Right lobe of liver (tissue), 6 donors: ENCODE data around the gene ACTN1. TPM values are rescaled to one million over a fixed set of nuclear protein-coding genes. Genes with fewer than 3 reads are reported as not detected.

Experiments
- ATAC-seq, 4 donors: fragments of 200-7000 bp; cut with Tn5 transposase; one replicate each; pipeline ENCODE4 v1.9.1; 2020; ENCODE audit warnings: mild to moderate bottlenecking in 4 of 4, moderate library complexity in 4 of 4
- DNase-seq, 3 donors: peaks; one replicate each; pipeline ENCODE4 v3.0.0-alpha.2; 2020
- H3K27ac ChIP-seq, 3 donors: fragments of 200-600 bp; one replicate each; pipeline ENCODE4 v1.8.0; 2022
- H3K27me3 ChIP-seq, 2 donors: fragments of 200-600 bp; one replicate each; pipeline ENCODE4 v1.8.0; 2022
- H3K36me3 ChIP-seq, 4 donors: fragments of 200-600 bp; sonication (generic) in 1 of 4; one replicate each; pipeline versions ENCODE4 v1.5.1 to v1.8.0; 2017 to 2022; ENCODE audit warnings: control low read depth in 1 of 4
- H3K4me1 ChIP-seq, 4 donors: fragments of 200-600 bp; sonication (generic) in 1 of 4; one replicate each; pipeline versions ENCODE4 v1.5.1 to v1.8.0; 2017 to 2022; ENCODE audit warnings: control low read depth in 1 of 4
- H3K4me3 ChIP-seq, 3 donors: fragments of 200-600 bp; one replicate each; pipeline ENCODE4 v1.8.0; 2022
- H3K9me3 ChIP-seq, 4 donors: fragments of 200-600 bp; sonication (generic) in 1 of 4; one replicate each; pipeline versions ENCODE4 v1.5.1 to v1.8.0; 2017 to 2022; ENCODE audit warnings: control low read depth in 1 of 4
- POLR2A ChIP-seq: fragments of 450-650 bp; IDR thresholded peaks from one replicate; pipeline ENCODE4 v1.6.1; 2017; ENCODE audit warnings: antibody characterized with exemption, mild to moderate bottlenecking
- WGBS: methylation state at CpG from one replicate; pipeline ENCODE4 v1.1.6; 2018; ENCODE audit warnings: low coverage, low lambda C conversion rate; ENCODE audit not compliant: insufficient coverage; ENCODE audit errors: missing lambda C conversion rate; 5-methylcytosine and 5-hydroxymethylcytosine counted together
- intact Hi-C, 2 donors: fragments of 100-400 bp; cut with DNase I; formaldehyde crosslinking; loops; one replicate each; pipeline versions ENCODE4 v1.11.2 to v1.14.1; 2022
- total RNA-seq, 6 experiments: library from RNA; depleted of rRNA in 2 of 6; stranded (reverse); fragments of >200 nt in 2 of 6; fragmentation: NEBNext Ultra II Directional in 3 of 6; extraction: Animal tissue kit (Norgen Biotek cat#: 25700) in 3 of 6; gene quantifications; one replicate each; pipeline versions ENCODE4 v1.1.0 to v1.2.4, GENCODE V29; 2016 to 2023
- TF ChIP-seq, protein P1 (sequence below), 4 donors: fragments of 200-600 bp in 3 of 4; fragments of 450-650 bp in 1 of 4; IDR thresholded peaks; one replicate each; pipeline versions ENCODE4 v1.5.1 to v1.8.0; 2016 to 2022; ENCODE audit warnings: antibody characterized with exemption in 4 of 4, mild to moderate bottlenecking in 2 of 4
- donor health status: DM: no; HTN: yes; CAD: no.
- donor health status: DM: no; HTN: no; CAD: no.
- donor health status: DM: no; HTN: no; CAD: no.
- donor health status: DM: no; HTN: yes; CAD: no.
- donor health status: DM: no; HTN: yes; CAD: no.

ACTN1 gene
- total RNA-seq, 6 experiments from 2014 or later: 53.1 to 145 (median 100) TPM

DNA sequence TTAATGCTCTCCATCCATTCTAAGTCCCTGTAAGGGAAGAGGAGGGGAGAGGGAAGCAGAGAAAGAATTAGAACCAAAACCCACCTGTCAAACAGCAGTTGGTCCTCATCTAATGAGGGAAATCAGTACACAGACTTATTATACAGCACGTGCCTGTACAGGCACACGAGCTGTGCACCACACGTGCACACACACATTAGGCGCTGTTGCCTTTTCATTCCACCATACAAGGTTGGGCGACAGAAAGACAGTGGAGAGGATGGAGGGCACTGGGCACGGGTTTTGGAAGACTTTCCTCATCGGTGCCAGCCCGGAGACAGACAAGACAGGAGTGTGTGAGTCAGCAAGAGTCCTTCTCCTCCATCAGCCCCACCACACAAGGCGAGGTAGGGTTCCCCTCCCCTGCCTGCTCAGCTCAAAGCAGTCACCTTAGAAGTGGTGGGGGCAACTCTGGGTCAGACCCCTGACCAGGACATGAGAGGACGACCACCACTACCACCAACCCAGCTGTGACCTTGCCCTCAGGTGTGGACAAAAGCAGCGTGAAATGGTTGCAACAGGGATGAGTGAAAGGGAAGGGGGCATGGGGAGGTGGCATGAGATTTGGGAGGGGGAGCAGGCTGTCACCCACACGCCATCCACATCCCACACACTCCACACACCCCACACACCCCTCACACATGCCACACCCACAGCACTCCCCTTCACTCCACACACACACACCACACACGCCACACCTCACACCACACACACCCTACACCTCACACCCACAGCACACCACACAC is 80.7 kb downstream of the ACTN1 start:
- H3K27ac ChIP-seq: no peak overlapping the region
- no peak overlapping the region for H3K4me3 ChIP-seq
- DNase-seq (no peak), ATAC-seq (peak in 1 of 4 donors; percentile 10)
- H3K9me3 ChIP-seq: no peaks in the 10 kb centered on the region
- intact Hi-C loops: no loop called here
- H3K27me3 ChIP-seq: no peaks in the 10 kb centered on the region
- peaks cover 9 to 51% (median 29%) of the 10 kb centered on the region in 4 donors for H3K36me3 ChIP-seq
- WGBS: 60% methylated on average over 5 of the region's 13 CpGs
- H3K4me1 ChIP-seq: peaks cover 0 to 7% (median 0%) of the 10 kb centered on the region in 4 donors
- TF ChIP-seq POLR2A: no peak

DNA sequence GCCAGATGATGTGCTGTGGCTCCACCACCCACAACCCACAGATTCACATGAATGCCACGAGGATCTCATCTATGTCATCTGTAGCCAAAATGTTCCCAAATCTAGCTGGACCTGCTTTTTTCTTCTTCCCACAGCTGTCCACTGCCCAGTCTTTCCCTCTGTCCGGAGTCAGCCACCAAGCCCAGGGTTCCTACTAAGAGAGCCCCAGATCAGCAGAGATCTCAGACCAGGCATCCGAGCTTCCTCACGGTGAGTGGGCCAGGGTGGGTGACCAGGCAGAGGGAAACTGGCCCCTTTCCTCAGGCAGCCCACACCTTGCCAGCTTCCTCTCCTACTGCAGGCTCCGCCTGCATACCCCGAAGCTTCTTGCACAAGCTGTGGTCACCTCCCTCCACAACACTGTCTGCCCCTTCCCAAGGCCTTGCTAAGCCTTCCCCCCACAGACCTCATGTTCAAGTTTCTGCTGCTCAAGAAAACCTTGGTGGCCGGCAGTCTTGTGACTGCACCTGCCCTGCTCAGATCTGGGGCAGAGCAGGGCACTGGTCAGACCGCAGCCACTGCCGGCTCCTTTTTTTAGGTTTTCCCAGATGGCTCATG is 81.4 kb downstream of the ACTN1 start:
- Histone ChIP-seq H3K4me1 (peaks cover 0 to 7% (median 0%) of the 10 kb centered on the region in 4 donors), H3K4me3 (no peak overlapping the region), H3K27ac (no peak overlapping the region), H3K9me3 (no peaks in the 10 kb centered on the region), H3K27me3 (no peaks in the 10 kb centered on the region), H3K36me3 (peaks cover 9 to 57% (median 30%) of the 10 kb centered on the region in 4 donors)
- TF ChIP-seq, protein P1, sequence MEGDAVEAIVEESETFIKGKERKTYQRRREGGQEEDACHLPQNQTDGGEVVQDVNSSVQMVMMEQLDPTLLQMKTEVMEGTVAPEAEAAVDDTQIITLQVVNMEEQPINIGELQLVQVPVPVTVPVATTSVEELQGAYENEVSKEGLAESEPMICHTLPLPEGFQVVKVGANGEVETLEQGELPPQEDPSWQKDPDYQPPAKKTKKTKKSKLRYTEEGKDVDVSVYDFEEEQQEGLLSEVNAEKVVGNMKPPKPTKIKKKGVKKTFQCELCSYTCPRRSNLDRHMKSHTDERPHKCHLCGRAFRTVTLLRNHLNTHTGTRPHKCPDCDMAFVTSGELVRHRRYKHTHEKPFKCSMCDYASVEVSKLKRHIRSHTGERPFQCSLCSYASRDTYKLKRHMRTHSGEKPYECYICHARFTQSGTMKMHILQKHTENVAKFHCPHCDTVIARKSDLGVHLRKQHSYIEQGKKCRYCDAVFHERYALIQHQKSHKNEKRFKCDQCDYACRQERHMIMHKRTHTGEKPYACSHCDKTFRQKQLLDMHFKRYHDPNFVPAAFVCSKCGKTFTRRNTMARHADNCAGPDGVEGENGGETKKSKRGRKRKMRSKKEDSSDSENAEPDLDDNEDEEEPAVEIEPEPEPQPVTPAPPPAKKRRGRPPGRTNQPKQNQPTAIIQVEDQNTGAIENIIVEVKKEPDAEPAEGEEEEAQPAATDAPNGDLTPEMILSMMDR (IDR thresholded peaks at IDR 0.05): no peak
- no peak for TF ChIP-seq POLR2A
- ATAC-seq (no peak), DNase-seq (no peak)
- intact Hi-C loops: no loop called here
- WGBS: 70% methylated on average over 5 of the region's 9 CpGs

DNA sequence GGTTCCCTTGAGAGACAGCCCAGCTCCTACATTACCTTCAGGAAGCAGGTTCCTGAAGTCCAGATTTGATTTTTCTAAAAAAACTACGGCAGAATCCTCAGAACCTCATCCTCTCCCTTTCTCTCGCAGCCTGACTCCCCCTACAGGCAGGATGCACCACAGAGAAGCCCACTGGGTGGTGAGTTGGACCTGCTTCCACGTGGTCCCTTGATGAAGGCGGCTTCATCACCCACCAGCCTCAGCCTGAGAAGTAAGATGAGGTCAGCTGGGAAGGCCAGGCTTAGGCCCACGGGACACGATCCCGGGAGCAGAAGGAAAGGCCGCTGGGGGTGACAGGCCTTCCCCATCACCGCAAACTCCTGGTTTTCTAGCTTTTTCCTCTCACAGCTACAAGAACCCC is 83.0 kb downstream of the ACTN1 start:
- ATAC-seq (no peak), DNase-seq (no peak)
- WGBS: 78% methylated on average over 3 of the region's 9 CpGs
- no peak overlapping the region for H3K27ac ChIP-seq
- peaks cover 0 to 54% (median 32%) of the 10 kb centered on the region in 4 donors for H3K36me3 ChIP-seq
- H3K4me3 ChIP-seq: no peak overlapping the region
- no peaks in the 10 kb centered on the region for H3K9me3 ChIP-seq
- no peaks in the 10 kb centered on the region for H3K27me3 ChIP-seq
- intact Hi-C loops: no loop called here
- TF ChIP-seq, protein P1 (IDR thresholded peaks at IDR 0.05): peak in 1 of 4 donors; percentile 10
- no peak for TF ChIP-seq POLR2A
- H3K4me1 ChIP-seq: peaks cover 0 to 4% (median 0%) of the 10 kb centered on the region in 4 donors

DNA sequence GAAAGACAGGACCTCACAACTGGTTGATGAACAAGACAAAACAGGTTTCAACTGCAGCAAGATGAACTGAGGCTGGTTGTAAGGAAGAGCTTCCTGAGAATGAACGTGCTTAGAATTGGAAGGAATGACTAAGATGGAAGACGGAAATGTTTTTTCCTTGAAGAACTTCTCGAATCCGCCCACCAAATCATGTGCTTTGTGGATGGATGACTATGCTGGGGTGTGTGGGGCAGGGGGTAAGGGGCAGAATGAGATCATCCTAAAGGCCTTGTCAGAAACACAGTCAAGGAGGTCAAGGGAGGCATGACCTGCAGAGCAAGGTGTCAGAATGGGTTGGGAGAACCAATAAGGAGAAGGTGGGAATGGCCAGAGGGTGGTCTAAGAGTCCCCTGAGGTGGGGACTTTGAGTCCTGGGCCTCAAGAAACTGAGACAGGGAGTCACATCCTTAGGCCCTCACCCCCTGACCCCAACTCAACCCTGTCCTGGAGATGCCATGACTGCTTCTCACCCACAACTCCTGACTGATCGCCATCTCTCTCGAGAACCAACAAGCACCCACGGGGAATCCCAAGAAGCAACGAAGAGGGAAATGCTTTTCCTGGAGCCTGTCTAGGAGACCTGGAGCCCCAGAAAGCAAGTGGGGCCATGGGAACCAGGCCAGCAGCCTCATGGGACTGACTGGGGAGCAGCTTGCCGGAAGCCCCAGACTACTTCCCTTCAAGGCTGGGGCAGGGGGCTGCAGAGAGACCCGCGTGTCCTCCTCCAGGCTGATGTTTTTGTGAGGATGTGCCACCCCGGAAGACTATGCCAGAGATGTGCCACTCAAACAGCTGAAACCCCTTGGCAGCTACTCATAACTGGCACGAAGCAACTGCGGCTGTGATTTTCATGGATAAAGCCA is 84.0 kb downstream of the ACTN1 start:
- no peak for DNase-seq
- Histone ChIP-seq H3K4me3 (no peak overlapping the region), H3K9me3 (no peaks in the 10 kb centered on the region), H3K4me1 (no peaks in the 10 kb centered on the region), H3K27me3 (no peaks in the 10 kb centered on the region), H3K36me3 (peaks cover 0 to 57% (median 32%) of the 10 kb centered on the region in 4 donors), H3K27ac (no peak overlapping the region)
- ATAC-seq: peak in 1 of 4 donors; percentile 13
- no peak for TF ChIP-seq POLR2A
- TF ChIP-seq, protein P1 (IDR thresholded peaks at IDR 0.05): no peak
- intact Hi-C loops: no loop called here
- WGBS: 66% methylated on average over 5 of the region's 14 CpGs
